Measurements from ENCODE around the gene FEM1A. TPM values are rescaled to one million over a fixed set of nuclear protein-coding genes. Genes with fewer than 3 reads are reported as not detected.
A peak's percentile ranks its signal among the peaks of the same experiment; 100 is the strongest.

Gene FEM1A
- total and polyA plus RNA-seq, 2 of the 13 experiments (the other 11 are each of a cell fraction or from before 2014, with no cell fraction given) = 3.2 to 10.8 TPM

DNA sequence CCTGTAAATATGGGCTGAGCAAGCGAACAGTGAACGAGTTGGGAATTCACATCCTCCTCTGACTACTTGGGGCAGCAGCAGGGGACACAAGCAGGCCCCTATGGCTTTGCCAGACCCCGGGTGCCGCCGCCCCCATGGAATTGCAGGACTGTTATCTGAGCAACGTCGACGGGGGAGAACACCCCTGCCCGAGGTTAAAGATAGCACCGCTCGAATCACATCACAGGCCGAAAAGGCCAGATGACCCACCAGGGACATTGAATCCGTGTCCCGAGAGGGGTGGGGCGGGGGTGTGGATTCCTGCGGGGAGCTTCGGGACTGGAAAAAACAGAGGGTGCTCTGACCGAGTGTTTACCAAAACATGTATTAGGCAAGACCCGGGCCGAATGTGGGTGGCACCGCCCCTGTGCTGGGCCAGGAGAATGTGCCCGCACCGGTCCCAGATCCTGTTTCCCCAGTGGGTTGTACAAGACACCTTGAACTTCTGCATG, 9.1 kb downstream of the FEM1A start (continued):
- TF ChIP-seq, protein P1, sequence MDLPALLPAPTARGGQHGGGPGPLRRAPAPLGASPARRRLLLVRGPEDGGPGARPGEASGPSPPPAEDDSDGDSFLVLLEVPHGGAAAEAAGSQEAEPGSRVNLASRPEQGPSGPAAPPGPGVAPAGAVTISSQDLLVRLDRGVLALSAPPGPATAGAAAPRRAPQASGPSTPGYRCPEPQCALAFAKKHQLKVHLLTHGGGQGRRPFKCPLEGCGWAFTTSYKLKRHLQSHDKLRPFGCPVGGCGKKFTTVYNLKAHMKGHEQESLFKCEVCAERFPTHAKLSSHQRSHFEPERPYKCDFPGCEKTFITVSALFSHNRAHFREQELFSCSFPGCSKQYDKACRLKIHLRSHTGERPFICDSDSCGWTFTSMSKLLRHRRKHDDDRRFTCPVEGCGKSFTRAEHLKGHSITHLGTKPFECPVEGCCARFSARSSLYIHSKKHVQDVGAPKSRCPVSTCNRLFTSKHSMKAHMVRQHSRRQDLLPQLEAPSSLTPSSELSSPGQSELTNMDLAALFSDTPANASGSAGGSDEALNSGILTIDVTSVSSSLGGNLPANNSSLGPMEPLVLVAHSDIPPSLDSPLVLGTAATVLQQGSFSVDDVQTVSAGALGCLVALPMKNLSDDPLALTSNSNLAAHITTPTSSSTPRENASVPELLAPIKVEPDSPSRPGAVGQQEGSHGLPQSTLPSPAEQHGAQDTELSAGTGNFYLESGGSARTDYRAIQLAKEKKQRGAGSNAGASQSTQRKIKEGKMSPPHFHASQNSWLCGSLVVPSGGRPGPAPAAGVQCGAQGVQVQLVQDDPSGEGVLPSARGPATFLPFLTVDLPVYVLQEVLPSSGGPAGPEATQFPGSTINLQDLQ (CRISPR knock-in tag; IDR thresholded peaks at IDR 0.05) = no peak
- TF ChIP-seq MYC (CRISPR knock-in tag; IDR thresholded peaks at IDR 0.05; ENCODE audit: borderline replicate concordance) = no peak
- TF ChIP-seq SIN3B (IDR thresholded peaks at IDR 0.05; ENCODE audit: low read length) = no peak
- TF ChIP-seq, protein P2, sequence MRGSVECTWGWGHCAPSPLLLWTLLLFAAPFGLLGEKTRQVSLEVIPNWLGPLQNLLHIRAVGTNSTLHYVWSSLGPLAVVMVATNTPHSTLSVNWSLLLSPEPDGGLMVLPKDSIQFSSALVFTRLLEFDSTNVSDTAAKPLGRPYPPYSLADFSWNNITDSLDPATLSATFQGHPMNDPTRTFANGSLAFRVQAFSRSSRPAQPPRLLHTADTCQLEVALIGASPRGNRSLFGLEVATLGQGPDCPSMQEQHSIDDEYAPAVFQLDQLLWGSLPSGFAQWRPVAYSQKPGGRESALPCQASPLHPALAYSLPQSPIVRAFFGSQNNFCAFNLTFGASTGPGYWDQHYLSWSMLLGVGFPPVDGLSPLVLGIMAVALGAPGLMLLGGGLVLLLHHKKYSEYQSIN (CRISPR knock-in tag; IDR thresholded peaks at IDR 0.05; ENCODE audit: borderline replicate concordance) = no peak
- TF ChIP-seq HNRNPLL (IDR thresholded peaks at IDR 0.05; ENCODE audit: low read depth, low read length, poor library complexity, severe bottlenecking) = peak; percentile 21

DNA sequence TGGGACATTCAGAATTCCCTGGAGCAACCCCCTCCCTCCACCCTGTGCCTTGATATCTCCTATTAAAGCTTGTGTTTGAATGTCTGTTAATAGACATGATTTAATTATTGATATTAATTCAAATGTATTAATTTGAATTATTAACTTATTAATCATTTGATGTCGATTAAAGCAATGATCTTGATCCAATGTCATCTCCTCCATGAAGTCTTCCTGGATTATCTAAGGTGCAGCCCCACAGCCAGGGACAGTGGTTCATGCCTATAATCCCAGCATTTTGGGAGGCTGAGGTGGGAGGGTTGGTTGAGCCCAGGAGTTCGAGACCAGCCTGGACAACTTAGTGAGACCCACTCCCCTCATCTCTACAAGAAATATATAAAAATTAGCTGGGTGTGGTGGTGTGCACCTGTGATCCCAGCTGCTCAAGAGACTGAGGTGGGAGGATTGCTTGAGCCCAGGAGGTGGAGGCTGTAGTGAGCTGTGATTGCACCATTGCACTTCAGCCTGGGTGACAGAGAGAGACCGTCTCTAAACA, 9.6 kb downstream of the FEM1A start:
- in situ Hi-C loops (cut with HindIII; ENCODE audit: extremely low pct_ligation_motif_present, low pct_unique_long_range_greater_than_20kb) (no loop called here), intact Hi-C loops (cut with micrococcal nuclease; ENCODE audit: unreplicated experiment) (no loop called here)
- H3K36me3 ChIP-seq (replicated peaks in 1 of 2; ENCODE audit: control insufficient read depth in 1 of 2, insufficient read depth in 2 of 2, low read length in 2 of 2) = peaks cover 0 to 5% of the 10 kb centered on the region in 2 experiments; a peak in 1 of 5 replicates
- peak overlapping the region; percentile 67 for H3K4me2 ChIP-seq (ENCODE audit: low read depth, low read length)
- H3K9me3 ChIP-seq (ENCODE audit: low read length) = no peaks in the 10 kb centered on the region
- 33% methylated on average over 3 of the region's 3 CpGs for WGBS (ENCODE audit: low lambda C conversion rate)
- no peaks in the 10 kb centered on the region for H4K20me1 ChIP-seq (ENCODE audit: insufficient read depth, low read length)
- H3K27me3 ChIP-seq (ENCODE audit: control insufficient read depth in 1 of 2, insufficient read depth in 2 of 2, low read length in 2 of 2) = no peaks in the 10 kb centered on the region
- TF ChIP-seq ATM (IDR thresholded peaks at IDR 0.05; ENCODE audit: borderline replicate concordance) = no peak
- TF ChIP-seq CHD2 (IDR thresholded peaks at IDR 0.05; ENCODE audit: low read depth, low read length) = no peak
- no peak for TF ChIP-seq ZNF749 (CRISPR knock-in tag; IDR thresholded peaks at IDR 0.05; ENCODE audit: borderline replicate concordance)
- no peak for TF ChIP-seq THYN1 (CRISPR knock-in tag; IDR thresholded peaks at IDR 0.05; ENCODE audit: borderline replicate concordance, low read depth)
- 0 out of 2 replicates have a peak, but pooled peaks have one; percentile 1 for TF ChIP-seq DMAP1 (CRISPR knock-in tag; IDR thresholded peaks at IDR 0.05)
- peak; percentile 22; the same call in 1 of the 2 replicates for TF ChIP-seq ZNF121 (CRISPR knock-in tag; IDR thresholded peaks at IDR 0.05)
- ATAC-seq (no peak), DNase-seq (ENCODE audit: low spot score) (no peak), FAIRE-seq (no peak)
- H3K79me2 ChIP-seq (ENCODE audit: insufficient read depth, low read length) = peaks cover 5% of the 10 kb centered on the region
- H2AFZ ChIP-seq (ENCODE audit: low read length) = no peak overlapping the region
- H3K4me3 ChIP-seq (replicated peaks in 1 of 3; ENCODE audit: insufficient read depth in 1 of 3, low read depth in 2 of 3, low read length in 3 of 3) = peak overlapping the region; percentile 31 to 54 (median 53); a peak in 5 of 6 replicates
- POLR2A ChIA-PET = interaction anchor here (1.6 kb wide), 1 partner anchor 10 kb away, joined by 3 read pairs; the partner anchor contains the start of gene FEM1A
- BruUV-seq (replicated peaks) = no TSS peak
- H3K27ac ChIP-seq (ENCODE audit: extremely low read length, insufficient read depth, low read length) = no peak overlapping the region
- peaks cover 23% of the 10 kb centered on the region for H3K4me1 ChIP-seq (ENCODE audit: insufficient read depth, low read length)
- CTCF ChIA-PET (ENCODE audit: low intra/inter-chr PET ratio, low total read pairs) = no interaction called here
- H3K9ac ChIP-seq (ENCODE audit: insufficient read depth, low read depth, low read length) = peak overlapping the region; percentile 39; the same call in 1 of the 2 replicates
